K562 (cell line): Measurements from ENCODE around the gene PDCD5. TPM values are rescaled to one million over a fixed set of nuclear protein-coding genes. Genes with fewer than 3 reads are reported as not detected.

Source experiments
- ARNT ChIP-seq, 2 experiments: fragments of 450-650 bp; IDR thresholded peaks; 2 replicates each; pipeline ENCODE4 v1.6.1; 2016; ENCODE audit warnings: mild to moderate bottlenecking in 1 of 2
- CC2D1A ChIP-seq: fragments of 450-650 bp; IDR thresholded peaks from 2 replicates; pipeline ENCODE4 v1.6.1; 2017; ENCODE audit warnings: mild to moderate bottlenecking
- FOXK2 ChIP-seq, 2 experiments: fragments of 450-650 bp; IDR thresholded peaks in 1 of 2; conservative IDR thresholded peaks in 1 of 2; 2 replicates each; pipeline ENCODE4 v1.6.1; 2016; ENCODE audit warnings: low read depth in 2 of 2, mild to moderate bottlenecking in 1 of 2
- HDAC3 ChIP-seq: fragments of 450-650 bp; IDR thresholded peaks from 2 replicates; pipeline ENCODE4 v1.6.1; 2018; ENCODE audit warnings: borderline replicate concordance, mild to moderate bottlenecking, moderate library complexity; ENCODE audit not compliant: partially characterized antibody
- RAD21 ChIP-seq, 2 experiments: fragments of 250-450 bp in 1 of 2; fragments of 450-650 bp in 1 of 2; sonication (Bioruptor Pico) in 1 of 2; formaldehyde crosslinking in 1 of 2; IDR thresholded peaks in 1 of 2; conservative IDR thresholded peaks in 1 of 2; 2 replicates each; pipeline versions ENCODE4 v1.4.0 to v1.8.0; 2020 to 2022; ENCODE audit warnings: mild to moderate bottlenecking in 2 of 2, moderate library complexity in 1 of 2
- REST ChIP-seq, 2 experiments: fragments of 450-650 bp; formaldehyde crosslinking in 1 of 2; IDR thresholded peaks; 2 replicates each; pipeline versions ENCODE4 v1.4.0 to v1.6.1; 2014 to 2020; ENCODE audit warnings: mild to moderate bottlenecking in 2 of 2, borderline replicate concordance in 1 of 2, low read depth in 1 of 2
- TBL1XR1 ChIP-seq, 2 experiments: IDR thresholded peaks; 2 replicates each; pipeline ENCODE4 v1.6.1; 2012; ENCODE audit warnings: improper control_type of control experiment in 2 of 2, low read length in 2 of 2, mild to moderate bottlenecking in 1 of 2
- TSHZ1 ChIP-seq: fragments of 250-450 bp; sonication (Bioruptor Pico); IDR thresholded peaks from 2 replicates; pipeline ENCODE4 v1.4.0; 2020; ENCODE audit warnings: mild to moderate bottlenecking, moderate library complexity
- ZNF445 ChIP-seq: fragments of 250-450 bp; sonication (Bioruptor Pico); IDR thresholded peaks from 2 replicates; pipeline ENCODE4 v1.4.0; 2020; ENCODE audit warnings: low read depth, mild to moderate bottlenecking, moderate library complexity
- polyA plus RNA-seq, 8 experiments: library from polyadenylated mRNA; depleted of rRNA in 4 of 8; stranded (reverse) in 5 of 8; unstranded in 3 of 8; fragments of >200 nt; fragmentation: Nextera tagmentation in 2 of 8; fragmentation: Illumina TruSeq in 1 of 8; extraction: Ambion mirVana in 2 of 8; extraction: Trizol in 1 of 8; gene quantifications; 2 replicates each; pipeline versions ENCODE4 v1.2.1 to v1.2.3, GENCODE V29; 2011 to 2014; ENCODE audit warnings: inconsistent platforms in 1 of 8, missing spikeins in 1 of 8
- total RNA-seq, 7 experiments: library from RNA; depleted of rRNA in 6 of 7; stranded (reverse); fragments of >200 nt in 6 of 7; fragmentation: Illumina TruSeq in 2 of 7; extraction: Trizol in 2 of 7; gene quantifications; 2 replicates each; pipeline versions ENCODE4 v1.2.1 to v1.2.3, GENCODE V29; 2011 to 2021; ENCODE audit warnings: low replicate concordance in 1 of 7

Gene PDCD5
- total and polyA plus RNA-seq, 9 of the 15 experiments (the other 6 are each of a cell fraction or from before 2014, with no cell fraction given), result 122 to 322 (median 269) TPM

GRCh38 chr19:32570081-32570785 lies 10.8 kb upstream of the PDCD5 start (continued):
- TF ChIP-seq REST (IDR thresholded peaks at IDR 0.05; ENCODE audit: borderline replicate concordance) (peak; percentile 90), REST (CRISPR knock-in tag; IDR thresholded peaks at IDR 0.05; ENCODE audit: low read depth) (no peak), ARNT (IDR thresholded peaks at IDR 0.05) (0 out of 4 replicates have a peak, but pooled peaks of 1 of the 2 experiments have one; percentile 30), FOXK2 (conservative IDR thresholded peaks at IDR 0.05 in 1 of 2, IDR thresholded peaks at IDR 0.05 in 1 of 2; ENCODE audit: low read depth in 2 of 2) (peak in 1 of 2 experiments; percentile 25; a peak in 1 of 4 replicates), ZNF445 (CRISPR knock-in tag) (no peak), CC2D1A (peak; percentile 72), RAD21 (CRISPR knock-in tag; conservative IDR thresholded peaks at IDR 0.05 in 1 of 2, IDR thresholded peaks at IDR 0.05 in 1 of 2) (peak; percentile 89 to 95), TBL1XR1 (IDR thresholded peaks at IDR 0.05; ENCODE audit: low read length in 2 of 2) (no peak), TSHZ1 (CRISPR knock-in tag) (no peak), HDAC3 (no peak)
